IMR-90 (cell line): ENCODE measurements around the gene RPP40. TPM values are rescaled to one million over a fixed set of nuclear protein-coding genes. Genes with fewer than 3 reads are reported as not detected.
"Not testable (repeated sequence)": the region's sequence is repeated elsewhere in the genome, so short reads cannot be mapped to it uniquely, and the experiment has no call there.

Source experiments
- ATAC-seq: fragments of 200-7000 bp; cut with Tn5 transposase; 2 replicates; pipeline ENCODE4 v1.9.1; 2020; ENCODE audit warnings: low read depth, mild to moderate bottlenecking, moderate library complexity
- BruUV-seq: library from RNA; stranded (reverse); fragments of 400-500 nt; replicated peaks from 2 replicates; lab custom pipeline; 2021; lab: Mats Ljungman, UMichigan
- CTCF ChIA-PET: fragments of 300-600 bp; formaldehyde crosslinking; extraction: SDS; loops from one replicate; lab custom pipeline; 2021; ENCODE audit warnings: antibody characterized with exemption; lab: Yijun Ruan, JAX
- POLR2A ChIA-PET: fragments of 300-600 bp; sonication (Branson Sonifier 250); formaldehyde crosslinking; loops from one replicate; lab custom pipeline; 2022; ENCODE audit warnings: antibody characterized with exemption; ENCODE audit not compliant: unreplicated experiment; lab: Charles Lee
- DNase-seq: peaks from one replicate; pipeline ENCODE4 v3.0.0; 2013
- H2AFZ ChIP-seq: replicated peaks from 2 replicates; pipeline ENCODE3; 2013; ENCODE audit warnings: low read length, mild to moderate bottlenecking; ENCODE audit not compliant: poor library complexity
- H2AK5ac ChIP-seq: 2 replicates; pipeline ENCODE4 v1.6.1; 2013; ENCODE audit warnings: low read depth, low read length, inconsistent platforms
- H2AK9ac ChIP-seq: replicated peaks from 2 replicates; pipeline ENCODE3; 2013; ENCODE audit warnings: mild to moderate bottlenecking, low read depth, low read length, moderate library complexity; ENCODE audit not compliant: poor library complexity
- H2BK120ac ChIP-seq: 2 replicates; pipeline ENCODE4 v1.6.1; 2013; ENCODE audit warnings: low read depth, low read length, inconsistent platforms
- H2BK15ac ChIP-seq: 3 replicates; pipeline ENCODE4 v1.6.1; 2013; ENCODE audit warnings: low read depth, low read length, inconsistent platforms
- H2BK20ac ChIP-seq: 2 replicates; pipeline ENCODE4 v1.6.1; 2013; ENCODE audit warnings: low read depth, mild to moderate bottlenecking, inconsistent platforms, low read length, moderate library complexity
- H2BK5ac ChIP-seq: 2 replicates; pipeline ENCODE4 v1.6.1; 2013; ENCODE audit warnings: mild to moderate bottlenecking, low read depth, low read length, inconsistent platforms; ENCODE audit not compliant: poor library complexity, severe bottlenecking
- H3K14ac ChIP-seq: replicated peaks from 2 replicates; pipeline ENCODE4 v1.6.1; 2013; ENCODE audit warnings: low read depth, low read length, inconsistent platforms
- H3K18ac ChIP-seq: 2 replicates; pipeline ENCODE4 v1.6.1; 2013; ENCODE audit warnings: low read depth, low read length, control low read depth
- H3K23ac ChIP-seq: 2 replicates; pipeline ENCODE4 v1.6.1; 2013; ENCODE audit warnings: low read depth, low read length, inconsistent platforms
- H3K27ac ChIP-seq: 2 replicates; pipeline ENCODE4 v1.5.1; 2013; ENCODE audit warnings: mild to moderate bottlenecking, control low read depth, low read length; ENCODE audit not compliant: insufficient read depth
- H3K27me3 ChIP-seq: 2 replicates; pipeline ENCODE4 v1.6.1; 2013; ENCODE audit warnings: low read length; ENCODE audit not compliant: control insufficient read depth, insufficient read depth
- H3K36me3 ChIP-seq: 2 replicates; pipeline ENCODE4 v1.6.1; 2013; ENCODE audit warnings: low read length, mixed read lengths; ENCODE audit not compliant: control insufficient read depth, insufficient read depth
- H3K4ac ChIP-seq: 2 replicates; pipeline ENCODE4 v1.6.1; 2013; ENCODE audit warnings: low read depth, low read length, inconsistent platforms
- H3K4me1 ChIP-seq: 2 replicates; pipeline ENCODE4 v1.6.1; 2013; ENCODE audit warnings: low read length, mixed read lengths; ENCODE audit not compliant: control insufficient read depth, insufficient read depth
- H3K4me2 ChIP-seq: 2 replicates; pipeline ENCODE4 v1.6.1; 2013; ENCODE audit warnings: low read depth, mild to moderate bottlenecking, control low read depth, low read length, moderate library complexity
- H3K4me3 ChIP-seq: 2 replicates; pipeline ENCODE4 v1.5.1; 2013; ENCODE audit warnings: low read depth, mild to moderate bottlenecking, control low read depth, low read length, moderate library complexity; ENCODE audit not compliant: insufficient read depth
- H3K56ac ChIP-seq: 2 replicates; pipeline ENCODE4 v1.6.1; 2013; ENCODE audit warnings: low read length, inconsistent platforms; ENCODE audit not compliant: insufficient read depth; ENCODE audit errors: extremely low read depth
- H3K79me1 ChIP-seq, 2 experiments: 2 replicates each; pipeline ENCODE4 v1.6.1; 2013; ENCODE audit warnings: low read length in 2 of 2, inconsistent platforms in 1 of 2, low read depth in 1 of 2
- H3K9ac ChIP-seq: 2 replicates; pipeline ENCODE4 v1.6.1; 2013; ENCODE audit warnings: low read depth, low read length, control low read depth
- H3K9me1 ChIP-seq: 2 replicates; pipeline ENCODE4 v1.6.1; 2013; ENCODE audit warnings: low read length, inconsistent platforms; ENCODE audit not compliant: insufficient read depth
- H3K9me3 ChIP-seq: 2 replicates; pipeline ENCODE4 v1.6.1; 2013; ENCODE audit warnings: low read length; ENCODE audit not compliant: control insufficient read depth, insufficient read depth
- H4K20me1 ChIP-seq: 2 replicates; pipeline ENCODE4 v1.6.1; 2013; ENCODE audit warnings: low read length, inconsistent platforms; ENCODE audit not compliant: insufficient read depth
- H4K5ac ChIP-seq: 2 replicates; pipeline ENCODE4 v1.6.1; 2013; ENCODE audit warnings: mild to moderate bottlenecking, low read depth, low read length, control low read depth
- H4K8ac ChIP-seq, 2 experiments: 2 replicates each; pipeline ENCODE4 v1.6.1; 2013; ENCODE audit warnings: low read depth in 2 of 2, low read length in 2 of 2, control low read depth in 1 of 2, inconsistent platforms in 1 of 2
- H4K91ac ChIP-seq: 2 replicates; pipeline ENCODE4 v1.6.1; 2013; ENCODE audit warnings: low read depth, low read length, inconsistent platforms; ENCODE audit not compliant: insufficient read depth
- MAFK ChIP-seq: IDR thresholded peaks from 2 replicates; pipeline ENCODE4 v1.6.1; 2012; ENCODE audit warnings: low read depth, low read length, improper control_type of control experiment
- WGBS, 2 experiments: methylation state at CpG; one replicate each; pipeline versions ENCODE4 v1.1.5 to v1.1.7; 2013; ENCODE audit warnings: missing lambda C conversion rate in 2 of 2; ENCODE audit not compliant: insufficient read length in 1 of 2; ENCODE audit errors: extremely low coverage in 2 of 2; 5-methylcytosine and 5-hydroxymethylcytosine counted together
- dilution Hi-C: fragments of 300-500 bp; cut with HindIII; formaldehyde crosslinking; loops from one replicate; pipeline ENCODE4 v1.14.3; 2018; ENCODE audit warnings: low sequenced_read_pairs; ENCODE audit not compliant: unreplicated experiment
- in situ Hi-C: fragments of 300-500 bp; cut with MboI; formaldehyde crosslinking; loops from 3 replicates; pipeline ENCODE4 v1.14.3; 2019; ENCODE audit warnings: low sequenced_read_pairs, inconsistent platforms, mixed read lengths
- intact Hi-C: fragments of 100-400 bp; cut with micrococcal nuclease; formaldehyde crosslinking; loops from 2 replicates; pipeline ENCODE4 v1.10.0; 2022
- polyA plus RNA-seq, 3 experiments: library from polyadenylated mRNA; depleted of rRNA; stranded (reverse); fragments of >200 nt; gene quantifications; 2 replicates each; pipeline ENCODE4 v1.2.3, GENCODE V29; 2012; ENCODE audit warnings: low replicate concordance in 1 of 3
- total RNA-seq: library from RNA; depleted of rRNA; stranded (reverse); fragments of >200 nt; gene quantifications from 2 replicates; pipeline ENCODE4 v1.2.3, GENCODE V29; 2012

RPP40 gene
- total and polyA plus RNA-seq, 2 of the 4 experiments (the other 2 are of a cell fraction), result 8.1 to 22.2 TPM

GRCh38 chr6:5034328-5034727 lies 30.5 kb upstream of the RPP40 start:
- dilution Hi-C loops, result no loop called here
- Histone ChIP-seq H3K4ac (no peak overlapping the region), H2BK5ac (no peak overlapping the region), H4K20me1 (no peaks in the 10 kb centered on the region), H2AK5ac (no peak overlapping the region), H2AFZ (no peak overlapping the region), H3K27me3 (no peaks in the 10 kb centered on the region), H4K5ac (no peak overlapping the region), H3K4me3 (no peak overlapping the region), H3K4me2 (no peak overlapping the region), H3K56ac (no peak overlapping the region), H3K14ac (no peak overlapping the region), H3K9me1 (no peaks in the 10 kb centered on the region), H3K27ac (no peak overlapping the region), H4K91ac (no peak overlapping the region), H3K36me3 (no peaks in the 10 kb centered on the region), H2BK20ac (no peak overlapping the region), H2BK120ac (no peak overlapping the region), H3K18ac (no peak overlapping the region), H3K23ac (no peak overlapping the region), H3K9me3 (no peaks in the 10 kb centered on the region), H3K4me1 (peaks cover 5% of the 10 kb centered on the region; the same call in 1 of the 2 replicates), H2BK15ac (no peak overlapping the region), H3K9ac (no peak overlapping the region), H2AK9ac (no peak overlapping the region), H4K8ac (no peak overlapping the region), H3K79me1 (no peaks in the 10 kb centered on the region)
- TF ChIP-seq MAFK, result no peak
- BruUV-seq, result no TSS peak
- intact Hi-C loops, result no loop called here
- in situ Hi-C loops, result no loop called here
- no peak for DNase-seq
- ChIA-PET CTCF (no interaction called here), POLR2A (no interaction called here)
- WGBS, 2 experiments, result no CpG with 5 or more reads among the region's 7 CpGs
- ATAC-seq, result no peak

GRCh38 chr6:5033214-5033904 lies 29.5 kb upstream of the RPP40 start:
- H4K5ac ChIP-seq, H3K9me3 ChIP-seq, H3K4ac ChIP-seq, H4K8ac ChIP-seq, H3K18ac ChIP-seq, H3K27ac ChIP-seq, in situ Hi-C loops, H2AK5ac ChIP-seq, CTCF ChIA-PET, H3K4me1 ChIP-seq, dilution Hi-C loops, H2BK15ac ChIP-seq, H3K4me2 ChIP-seq, H4K20me1 ChIP-seq, H3K9me1 ChIP-seq, H2BK20ac ChIP-seq, H3K79me1 ChIP-seq, H3K4me3 ChIP-seq, H3K56ac ChIP-seq, DNase-seq, H2BK120ac ChIP-seq, H2BK5ac ChIP-seq, H3K36me3 ChIP-seq, H3K23ac ChIP-seq, H4K91ac ChIP-seq, H2AFZ ChIP-seq, BruUV-seq, intact Hi-C loops, ATAC-seq, H3K27me3 ChIP-seq, H2AK9ac ChIP-seq, POLR2A ChIA-PET, H3K14ac ChIP-seq, H3K9ac ChIP-seq: not testable (repeated sequence)
- 100% methylated on average over 1 of the region's 14 CpGs; no CpG with 5 or more reads in 1 of the 2 experiments for WGBS, 2 experiments
